GM21529 (cell line): ENCODE results near the gene OAS2.

ENCODE experiments used
- ATAC-seq: cut with Tn5 transposase; IDR thresholded peaks from one replicate; pipeline ENCODE4 v1.9.1; 2021; ENCODE audit not compliant: unreplicated experiment

Gene OAS2

GRCh38 chr12:113055594-113056380, 77.5 kb downstream of the OAS2 start:
- ATAC-seq: no peak

- ATAC-seq: no peak
Measured at GRCh38 chr12:113056381-113056630, 78.0 kb downstream of the OAS2 start.

DNA sequence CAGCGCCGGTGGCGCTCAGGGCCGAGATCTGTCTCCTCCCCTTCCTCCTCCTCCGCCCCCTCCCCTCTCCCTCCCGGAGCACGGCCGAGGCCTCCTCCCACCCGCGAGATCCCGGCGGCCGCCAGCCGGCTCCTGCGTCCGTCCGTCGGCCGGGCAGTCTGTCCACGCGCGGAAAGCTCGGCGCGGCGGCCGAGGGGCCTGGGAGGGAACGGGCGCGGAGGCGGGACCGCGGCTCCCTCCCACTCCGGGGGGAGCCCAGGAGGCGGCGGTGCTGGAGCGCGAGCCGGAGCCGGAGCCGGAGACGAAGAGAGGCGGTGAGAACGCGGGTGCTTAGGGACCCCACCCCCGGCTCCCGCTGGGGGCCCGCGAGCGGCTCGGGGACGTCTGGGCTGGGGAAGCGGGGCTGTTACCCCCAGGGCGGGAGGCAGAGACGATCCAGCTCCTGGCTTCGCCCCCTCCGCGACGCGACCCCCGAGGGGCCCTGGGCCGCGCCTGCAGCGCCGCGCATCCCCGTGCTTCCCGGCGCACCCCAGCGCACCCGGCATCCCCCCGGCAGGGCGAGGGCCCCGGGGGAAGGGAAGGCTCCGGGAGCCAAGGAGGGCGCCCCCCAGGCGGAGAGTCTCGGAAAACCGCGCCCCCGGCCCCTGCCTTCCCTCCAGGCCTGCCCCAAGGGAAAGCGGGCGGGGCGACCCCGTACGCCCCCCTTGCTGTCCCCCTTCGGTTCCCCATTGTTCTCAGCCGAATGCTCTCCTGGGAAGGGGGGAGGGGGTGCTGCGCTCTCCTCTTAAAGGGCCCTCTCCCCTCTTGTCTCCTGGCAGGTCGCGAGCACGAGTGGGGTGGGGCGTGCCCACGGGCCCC, 78.5 kb downstream of the OAS2 start, which contains the start of gene DTX1:
TSS of gene DTX1 (plus strand) at position 100 of the 858 bp plus-strand sequence. CDS start 1,463 bp downstream, outside the sequence.
- no peak for ATAC-seq

DNA sequence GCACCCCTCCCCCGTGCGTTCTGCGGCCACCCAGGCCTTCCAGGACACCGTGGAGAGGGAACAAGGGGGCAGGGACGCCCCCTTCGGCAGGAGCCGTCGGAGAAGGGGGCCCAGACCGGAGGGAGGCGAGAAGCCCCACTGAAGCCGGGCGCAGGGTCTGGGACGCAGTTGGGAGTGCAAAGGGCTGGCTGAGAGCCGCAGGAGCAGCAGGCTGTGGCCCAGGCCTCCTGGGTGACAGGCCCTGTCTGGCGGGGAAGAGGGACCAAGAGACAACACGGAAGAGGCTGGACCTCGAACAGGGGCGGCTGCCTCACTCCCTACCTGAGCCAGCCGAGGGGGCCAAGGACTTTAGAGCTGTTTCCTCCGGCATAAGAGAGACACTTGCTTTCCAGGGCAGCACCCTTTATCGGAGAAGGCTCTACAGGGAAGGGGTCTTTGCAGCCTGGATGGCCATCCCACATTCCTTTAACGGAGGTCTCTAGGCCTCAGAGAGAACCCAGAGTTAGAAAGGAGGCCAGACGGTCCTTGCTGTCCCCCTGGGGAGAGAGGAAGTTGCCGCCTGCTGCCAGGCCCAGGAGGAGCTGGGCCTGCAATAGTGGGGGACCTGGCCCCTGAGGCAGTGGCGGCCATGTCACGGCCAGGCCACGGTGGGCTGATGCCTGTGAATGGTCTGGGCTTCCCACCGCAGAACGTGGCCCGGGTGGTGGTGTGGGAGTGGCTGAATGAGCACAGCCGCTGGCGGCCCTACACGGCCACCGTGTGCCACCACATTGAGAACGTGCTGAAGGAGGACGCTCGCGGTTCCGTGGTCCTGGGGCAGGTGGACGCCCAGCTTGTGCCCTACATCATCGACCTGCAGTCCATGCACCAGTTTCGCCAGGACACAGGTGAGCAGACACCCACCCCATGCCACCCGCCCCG, 79.5 kb downstream of the OAS2 start:
- ATAC-seq: no peak

- ATAC-seq: no peak
Measured at GRCh38 chr12:113058553-113058952, 80.2 kb downstream of the OAS2 start.

- ATAC-seq: no peak
Measured at GRCh38 chr12:113059071-113059595, 80.8 kb downstream of the OAS2 start.

- ATAC-seq: no peak
Measured at GRCh38 chr12:113060336-113060960, 82.1 kb downstream of the OAS2 start.

DNA sequence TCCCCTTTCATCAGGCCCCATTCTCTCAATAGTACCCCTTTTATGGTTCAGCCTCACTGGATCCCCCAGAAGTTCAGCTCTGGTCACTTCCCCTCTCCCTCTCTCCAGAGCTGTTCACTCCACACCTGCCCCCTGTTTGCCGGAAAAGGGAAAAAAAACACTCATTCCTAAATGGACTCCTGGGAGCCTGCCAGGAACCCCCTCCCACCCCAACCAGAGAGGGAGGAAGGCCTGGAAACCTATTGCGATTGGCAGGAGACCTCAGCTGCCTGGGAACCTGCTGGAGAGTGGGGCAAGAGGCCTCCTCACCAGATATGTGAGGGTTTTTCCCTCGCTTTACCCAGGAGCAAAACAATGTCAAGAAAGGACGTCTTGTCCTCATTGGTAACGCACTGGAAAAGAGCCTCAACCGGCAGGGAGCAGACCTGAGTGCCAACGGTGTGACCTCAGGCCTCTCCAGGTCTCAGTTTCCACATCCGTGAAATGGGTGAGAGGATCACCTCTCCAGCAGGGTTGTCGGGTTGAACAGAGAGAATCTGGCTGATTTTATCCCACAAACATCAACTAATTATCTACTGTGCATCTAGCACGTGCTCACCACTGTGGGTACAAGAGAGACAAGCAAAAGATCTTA, 82.9 kb downstream of the OAS2 start:
- ATAC-seq: no peak
